Natural killer cell (primary cell): ENCODE measurements around the gene FUOM. TPM values are rescaled to one million over a fixed set of nuclear protein-coding genes. Genes with fewer than 3 reads are reported as not detected.
"Not testable (repeated sequence)": the region's sequence is repeated elsewhere in the genome, so short reads cannot be mapped to it uniquely, and the experiment has no call there.

ENCODE experiments used
- ATAC-seq, 3 donors: fragments of 150-1000 bp in 2 of 3; fragments of 200-7000 bp in 1 of 3; cut with Tn5 transposase; 1 replicate in 1 of 3; 2 replicates in 2 of 3; pipeline ENCODE4 v1.10.0; 2021; ENCODE audit warnings: mild to moderate bottlenecking in 2 of 3, moderate library complexity in 2 of 3
- DNase-seq, 2 donors: peaks; one replicate each; pipeline versions ENCODE4 v3.0.0 to v3.0.0-alpha.2; 2013 to 2021; ENCODE audit warnings: mixed read lengths in 1 of 2
- H3K27ac ChIP-seq: one replicate; pipeline ENCODE4 v1.5.1; 2013; ENCODE audit warnings: mild to moderate bottlenecking, low read length
- H3K27me3 ChIP-seq: one replicate; pipeline ENCODE4 v1.6.1; 2013; ENCODE audit warnings: low read length; ENCODE audit not compliant: control insufficient read depth, insufficient read depth
- H3K36me3 ChIP-seq: one replicate; pipeline ENCODE4 v1.6.1; 2013; ENCODE audit warnings: low read length; ENCODE audit not compliant: control insufficient read depth, insufficient read depth
- H3K4me1 ChIP-seq: one replicate; pipeline ENCODE4 v1.6.1; 2013; ENCODE audit warnings: low read length; ENCODE audit not compliant: control insufficient read depth, insufficient read depth
- H3K4me3 ChIP-seq: one replicate; pipeline ENCODE4 v1.5.1; 2013; ENCODE audit warnings: low read length
- H3K9me3 ChIP-seq: one replicate; pipeline ENCODE4 v1.6.1; 2013; ENCODE audit warnings: low read length; ENCODE audit not compliant: control insufficient read depth, insufficient read depth
- H3K27ac Mint-ChIP-seq, 2 donors: one replicate each; pipeline ENCODE4 v1.8.0; 2022; ENCODE audit warnings: mild to moderate bottlenecking in 2 of 2, mixed read lengths in 2 of 2, moderate library complexity in 1 of 2
- H3K27me3 Mint-ChIP-seq, 2 donors: one replicate each; pipeline ENCODE4 v1.8.0; 2022; ENCODE audit warnings: low read depth in 2 of 2, mixed read lengths in 2 of 2
- H3K36me3 Mint-ChIP-seq: one replicate; pipeline ENCODE4 v1.8.0; 2022; ENCODE audit warnings: mixed read lengths
- H3K4me1 Mint-ChIP-seq, 2 donors: one replicate each; pipeline ENCODE4 v1.8.0; 2022; ENCODE audit warnings: mixed read lengths in 2 of 2
- H3K4me3 Mint-ChIP-seq: one replicate; pipeline ENCODE4 v1.8.0; 2022; ENCODE audit warnings: mild to moderate bottlenecking, moderate library complexity, mixed read lengths
- H3K9me3 Mint-ChIP-seq, 2 donors: one replicate each; pipeline ENCODE4 v1.8.0; 2022; ENCODE audit warnings: mixed read lengths in 2 of 2
- WGBS: methylation state at CpG from one replicate; pipeline ENCODE4 v1.1.7; 2013; ENCODE audit warnings: missing lambda C conversion rate; ENCODE audit not compliant: insufficient coverage; 5-methylcytosine and 5-hydroxymethylcytosine counted together
- intact Hi-C: fragments of 100-400 bp; cut with micrococcal nuclease; formaldehyde crosslinking; loops from one replicate; pipeline ENCODE4 v1.14.2; 2022
- total RNA-seq, 4 donors: library from RNA; stranded (reverse); fragments of 120-200 nt in 1 of 4; gene quantifications; one replicate each; pipeline versions ENCODE4 v1.2.3 to v1.2.4, GENCODE V29; 2013 to 2022
- TF ChIP-seq, protein P1 (sequence below): fragments of 200-600 bp; IDR thresholded peaks from one replicate; pipeline ENCODE4 v1.8.0; 2022; ENCODE audit warnings: antibody characterized with exemption

The FUOM gene
- total RNA-seq, 3 donors from 2014 or later (not counting 1 experiment from before 2014, with no cell fraction given) = 7.6 to 9.5 (median 7.9) TPM

DNA sequence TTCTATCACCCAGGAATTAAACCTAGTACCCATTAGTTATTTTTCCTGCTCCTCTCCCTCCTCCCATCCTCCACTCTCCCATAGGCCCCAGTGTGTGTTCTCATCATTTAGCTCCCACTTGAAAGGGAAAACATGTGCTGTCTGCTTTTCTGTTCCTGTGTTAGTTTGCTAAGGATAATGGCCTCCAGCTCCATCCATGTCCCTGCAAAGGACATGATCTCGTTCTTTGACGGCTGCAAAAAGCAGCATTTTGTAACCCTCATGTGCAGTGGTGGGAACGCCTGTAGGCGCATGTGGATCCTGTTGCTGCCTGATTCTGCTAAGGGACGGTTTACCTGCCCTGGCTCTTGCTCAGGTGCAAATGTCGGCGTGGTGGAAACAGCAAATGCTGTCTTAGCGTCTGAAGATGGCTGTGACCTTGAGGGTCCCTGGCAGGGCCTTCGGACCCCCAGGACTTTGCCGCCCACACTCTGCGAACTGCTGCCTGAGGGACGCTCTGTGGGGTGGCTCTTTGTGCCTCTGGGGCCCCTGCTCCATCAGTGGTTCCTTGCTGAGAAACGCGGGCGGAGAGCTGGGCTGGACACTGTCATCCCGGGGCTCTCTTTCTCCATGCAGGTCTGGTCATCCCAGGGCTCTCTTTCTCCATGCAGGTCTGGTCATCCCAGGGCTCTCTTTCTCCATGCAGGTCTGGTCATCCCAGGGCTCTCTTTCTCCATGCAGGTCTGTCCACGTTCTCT lies 30.6 kb upstream of the FUOM start:
- Mint-ChIP-seq H3K4me3 (peak overlapping the region; percentile 87), H3K4me1 (peaks cover 31 to 34% of the 10 kb centered on the region in 2 donors), H3K36me3 (no peaks in the 10 kb centered on the region), H3K27ac (peak overlapping the region; percentile 91 to 92), H3K9me3 (no peaks in the 10 kb centered on the region), H3K27me3 (no peaks in the 10 kb centered on the region)
- ATAC-seq = no peak
- intact Hi-C loops = loop anchor here (2.0 kb wide), 1 partner anchor 16 kb away; the partner anchor contains the start of gene ECHS1
- WGBS = 75% methylated on average over 17 of the region's 17 CpGs
- TF ChIP-seq, protein P1, sequence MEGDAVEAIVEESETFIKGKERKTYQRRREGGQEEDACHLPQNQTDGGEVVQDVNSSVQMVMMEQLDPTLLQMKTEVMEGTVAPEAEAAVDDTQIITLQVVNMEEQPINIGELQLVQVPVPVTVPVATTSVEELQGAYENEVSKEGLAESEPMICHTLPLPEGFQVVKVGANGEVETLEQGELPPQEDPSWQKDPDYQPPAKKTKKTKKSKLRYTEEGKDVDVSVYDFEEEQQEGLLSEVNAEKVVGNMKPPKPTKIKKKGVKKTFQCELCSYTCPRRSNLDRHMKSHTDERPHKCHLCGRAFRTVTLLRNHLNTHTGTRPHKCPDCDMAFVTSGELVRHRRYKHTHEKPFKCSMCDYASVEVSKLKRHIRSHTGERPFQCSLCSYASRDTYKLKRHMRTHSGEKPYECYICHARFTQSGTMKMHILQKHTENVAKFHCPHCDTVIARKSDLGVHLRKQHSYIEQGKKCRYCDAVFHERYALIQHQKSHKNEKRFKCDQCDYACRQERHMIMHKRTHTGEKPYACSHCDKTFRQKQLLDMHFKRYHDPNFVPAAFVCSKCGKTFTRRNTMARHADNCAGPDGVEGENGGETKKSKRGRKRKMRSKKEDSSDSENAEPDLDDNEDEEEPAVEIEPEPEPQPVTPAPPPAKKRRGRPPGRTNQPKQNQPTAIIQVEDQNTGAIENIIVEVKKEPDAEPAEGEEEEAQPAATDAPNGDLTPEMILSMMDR = no peak
- H3K36me3 ChIP-seq = peaks cover 4% of the 10 kb centered on the region
- H3K4me1 ChIP-seq = peaks cover 51% of the 10 kb centered on the region
- H3K27ac ChIP-seq = peak overlapping the region; percentile 68
- DNase-seq = no peak
- no peaks in the 10 kb centered on the region for H3K27me3 ChIP-seq
- H3K4me3 ChIP-seq = peak overlapping the region; percentile 33
- no peaks in the 10 kb centered on the region for H3K9me3 ChIP-seq

DNA sequence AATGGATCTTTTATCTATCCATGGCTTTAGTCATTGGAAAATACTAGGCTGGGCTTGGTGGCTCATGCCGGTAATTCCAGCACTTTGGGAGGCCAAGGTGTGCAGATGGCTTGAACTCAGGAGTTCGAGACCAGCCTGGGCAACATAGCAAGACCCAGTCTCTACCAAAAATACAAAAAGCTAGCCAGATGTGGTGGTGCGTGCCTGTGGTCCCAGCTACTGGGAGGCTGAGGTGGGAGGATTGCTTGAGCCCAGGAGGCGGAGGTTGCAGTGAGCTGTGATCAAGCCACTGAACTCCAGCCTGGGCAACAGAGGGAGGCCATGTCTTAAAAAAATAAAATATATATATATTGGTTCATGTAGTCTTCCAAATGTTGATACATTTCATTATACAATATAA lies 29.1 kb upstream of the FUOM start:
- H3K36me3 ChIP-seq, H3K9me3 ChIP-seq, intact Hi-C loops, H3K4me3 ChIP-seq, DNase-seq, H3K27ac Mint-ChIP-seq, ATAC-seq, H3K9me3 Mint-ChIP-seq, H3K27ac ChIP-seq, H3K4me3 Mint-ChIP-seq, H3K27me3 Mint-ChIP-seq, H3K27me3 ChIP-seq, H3K36me3 Mint-ChIP-seq: not testable (repeated sequence)
- H3K4me1 Mint-ChIP-seq = peaks cover 31 to 32% of the 10 kb centered on the region in 2 donors
- WGBS = 100% methylated on average over 3 of the region's 4 CpGs
- H3K4me1 ChIP-seq = peaks cover 39% of the 10 kb centered on the region

DNA sequence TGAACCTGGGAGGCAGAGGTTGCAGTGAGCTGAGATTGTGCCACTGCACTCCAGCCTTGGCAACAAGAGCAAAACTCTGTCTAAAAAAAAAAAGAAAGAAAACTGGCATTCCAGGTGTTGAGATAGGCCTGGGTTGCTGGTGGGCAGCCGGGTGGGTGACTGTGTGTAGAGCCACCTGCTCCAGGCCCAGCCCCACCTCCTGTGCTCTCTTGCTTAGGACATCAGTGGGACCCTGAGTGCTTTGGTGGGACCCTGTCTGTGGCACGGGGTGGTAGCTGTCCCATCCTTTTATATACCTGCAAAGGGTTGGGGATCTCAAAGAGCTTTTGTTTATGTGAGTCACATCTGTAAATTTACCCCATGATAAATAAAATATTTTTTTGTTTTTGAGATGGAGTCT lies 27.4 kb upstream of the FUOM start:
- H3K36me3 ChIP-seq = peaks cover 4% of the 10 kb centered on the region
- ATAC-seq (no peak), DNase-seq (no peak)
- H3K9me3 Mint-ChIP-seq = no peaks in the 10 kb centered on the region
- H3K9me3 ChIP-seq = no peaks in the 10 kb centered on the region
- 98% methylated on average over 2 of the region's 2 CpGs for WGBS
- no peaks in the 10 kb centered on the region for H3K36me3 Mint-ChIP-seq
- no peaks in the 10 kb centered on the region for H3K27me3 Mint-ChIP-seq
- H3K27ac Mint-ChIP-seq = no peak overlapping the region
- no peak overlapping the region for H3K4me3 ChIP-seq
- peaks cover 14 to 20% of the 10 kb centered on the region in 2 donors for H3K4me1 Mint-ChIP-seq
- peaks cover 36% of the 10 kb centered on the region for H3K4me1 ChIP-seq
- TF ChIP-seq, protein P1 = no peak
- H3K27me3 ChIP-seq = no peaks in the 10 kb centered on the region
- intact Hi-C loops = no loop called here
- H3K27ac ChIP-seq = no peak overlapping the region
- no peak overlapping the region for H3K4me3 Mint-ChIP-seq

DNA sequence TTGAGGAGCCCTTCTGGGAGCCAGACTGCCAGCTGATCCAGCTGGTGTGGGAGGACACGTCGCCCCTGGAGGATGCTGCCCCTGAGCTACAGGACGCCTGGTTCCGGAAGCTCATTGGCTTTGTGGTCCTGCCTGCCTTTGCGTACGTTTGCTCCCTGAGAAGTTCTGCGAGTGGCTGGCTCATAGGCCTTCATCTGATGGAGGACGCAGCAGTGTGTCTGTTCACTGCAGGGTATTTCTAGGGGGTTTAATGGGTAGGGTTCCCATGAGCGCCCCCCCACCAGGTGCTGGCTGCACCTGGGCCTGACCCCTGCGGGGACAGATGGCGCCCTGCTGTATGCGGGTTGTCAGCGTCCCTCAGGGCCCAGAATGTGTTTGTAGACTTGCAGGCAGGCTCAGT lies 26.3 kb upstream of the FUOM start:
- Histone ChIP-seq H3K4me1 (peaks cover 33% of the 10 kb centered on the region), H3K27ac (no peak overlapping the region), H3K4me3 (no peak overlapping the region), H3K9me3 (no peaks in the 10 kb centered on the region), H3K36me3 (peaks cover 4% of the 10 kb centered on the region), H3K27me3 (no peaks in the 10 kb centered on the region)
- intact Hi-C loops = no loop called here
- H3K27ac Mint-ChIP-seq = no peak overlapping the region
- TF ChIP-seq, protein P1 = no peak
- peaks cover 6 to 14% of the 10 kb centered on the region in 2 donors for H3K4me1 Mint-ChIP-seq
- H3K27me3 Mint-ChIP-seq = no peaks in the 10 kb centered on the region
- 94% methylated on average over 13 of the region's 13 CpGs for WGBS
- ATAC-seq (no peak), DNase-seq (no peak)
- H3K9me3 Mint-ChIP-seq = no peaks in the 10 kb centered on the region
- no peaks in the 10 kb centered on the region for H3K36me3 Mint-ChIP-seq
- H3K4me3 Mint-ChIP-seq = no peak overlapping the region
